NCI-H1105 treated with DMSO at 0.1 percent for 48 hours (cell line): ENCODE measurements around the gene ESYT1.
A peak's percentile ranks its signal among the peaks of the same experiment; 100 is the strongest.
"Not testable (repeated sequence)": the region's sequence is repeated elsewhere in the genome, so short reads cannot be mapped to it uniquely, and the experiment has no call there.

ENCODE experiments used
- DNase-seq: peaks from one replicate; lab custom pipeline; 2025; lab: John Stamatoyannopoulos, UW

ESYT1 gene

DNA sequence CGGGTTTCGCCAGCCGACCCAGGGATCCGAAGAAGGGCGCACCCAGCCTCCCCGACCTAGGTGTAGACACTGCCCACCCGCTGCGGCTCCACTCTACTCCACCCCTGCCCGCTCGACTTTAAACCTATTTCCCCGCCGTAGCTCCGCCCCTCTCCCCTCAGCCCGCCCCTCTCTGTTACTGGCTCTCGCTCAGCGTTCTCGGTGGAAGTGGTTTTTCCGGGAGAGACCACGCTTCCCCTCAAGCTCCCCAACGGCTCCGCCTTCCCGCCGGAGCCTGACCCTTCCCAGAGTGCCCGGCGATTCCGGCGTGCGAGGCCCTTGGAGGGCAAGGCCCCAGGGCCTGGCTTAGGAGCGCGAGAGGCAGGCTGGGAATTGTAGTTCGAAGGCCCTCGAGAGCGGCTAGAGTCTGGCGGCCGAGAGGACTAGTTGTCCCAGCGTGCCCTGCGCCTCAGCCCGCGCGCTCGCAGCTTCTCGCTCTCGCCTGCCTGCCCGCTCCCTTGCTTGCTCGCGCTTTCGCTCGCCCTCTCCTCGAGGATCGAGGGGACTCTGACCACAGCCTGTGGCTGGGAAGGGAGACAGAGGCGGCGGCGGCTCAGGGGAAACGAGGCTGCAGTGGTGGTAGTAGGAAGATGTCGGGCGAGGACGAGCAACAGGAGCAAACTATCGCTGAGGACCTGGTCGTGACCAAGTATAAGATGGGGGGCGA is 23.8 kb upstream of the ESYT1 start, which contains the start of gene PA2G4:
Gene PA2G4 (plus strand): TSS at position 451 of the 706 bp plus-strand sequence. CDS start 179 bp downstream, at position 630.
- peak; percentile 94 for DNase-seq

DNA sequence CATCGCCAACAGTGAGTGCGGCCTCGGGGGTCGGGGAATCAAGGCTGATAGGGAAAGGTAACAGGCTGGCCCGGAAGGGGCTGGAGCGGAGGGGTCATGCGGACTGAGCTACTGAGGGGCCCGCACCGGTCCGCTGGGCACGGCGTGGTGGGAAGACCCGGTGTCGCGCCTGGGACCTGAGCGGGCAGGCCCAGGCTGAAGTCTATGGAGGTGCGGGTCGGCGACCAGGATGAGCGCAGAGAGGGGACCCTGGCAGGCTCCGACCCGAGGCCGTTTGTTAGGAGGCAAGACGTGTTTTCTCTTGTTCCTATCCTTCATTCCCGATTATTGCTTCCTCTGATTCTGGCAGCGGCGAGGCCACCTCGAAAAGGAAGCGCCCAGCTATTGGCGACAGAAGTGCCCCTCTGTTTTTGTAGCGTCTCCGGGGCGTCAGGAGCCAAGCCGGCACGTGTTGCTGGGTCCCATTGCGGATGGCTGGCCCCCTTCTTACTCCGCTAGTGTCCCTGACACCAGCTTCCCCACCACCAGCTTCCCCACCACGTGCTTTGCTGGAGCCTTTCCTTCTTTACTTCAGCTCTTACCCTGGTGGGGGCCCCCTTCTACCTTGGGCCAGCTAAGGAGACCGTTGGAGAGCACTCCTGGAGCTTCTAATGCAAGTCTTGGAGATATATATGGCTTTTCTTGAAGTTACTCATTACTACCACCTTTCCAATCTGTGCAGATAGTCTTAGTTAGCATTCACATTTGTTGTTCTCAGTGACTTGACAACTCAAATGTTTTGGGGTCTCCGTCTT is 23.1 kb upstream of the ESYT1 start:
- DNase-seq: no peak

- no peak for DNase-seq
These were observed 22.5 kb upstream of the ESYT1 start for GRCh38 chr12:56105609-56105902.

DNA sequence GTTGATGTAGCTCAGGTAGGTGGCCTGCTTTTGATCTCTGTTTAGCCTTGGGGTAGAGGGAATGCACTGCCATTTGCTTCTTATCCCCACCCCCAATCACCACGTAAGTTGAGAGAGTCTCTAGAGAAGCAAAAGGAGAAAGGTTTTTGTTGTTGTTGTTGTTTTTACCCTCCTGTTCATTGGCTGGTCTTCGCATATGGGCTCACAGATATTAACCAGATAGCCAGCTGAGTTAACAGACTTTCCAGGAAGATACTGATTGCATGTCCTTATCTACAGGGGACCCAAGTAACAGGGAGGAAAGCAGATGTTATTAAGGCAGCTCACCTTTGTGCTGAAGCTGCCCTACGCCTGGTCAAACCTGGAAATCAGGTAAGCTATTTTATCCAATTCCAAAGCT is 20.8 kb upstream of the ESYT1 start:
- no peak for DNase-seq

- DNase-seq: no peak
These were observed 17.5 kb upstream of the ESYT1 start for GRCh38 chr12:56110571-56110970.

GRCh38 chr12:56114084-56114483 is 14.0 kb upstream of the ESYT1 start:
- DNase-seq: no peak

DNA sequence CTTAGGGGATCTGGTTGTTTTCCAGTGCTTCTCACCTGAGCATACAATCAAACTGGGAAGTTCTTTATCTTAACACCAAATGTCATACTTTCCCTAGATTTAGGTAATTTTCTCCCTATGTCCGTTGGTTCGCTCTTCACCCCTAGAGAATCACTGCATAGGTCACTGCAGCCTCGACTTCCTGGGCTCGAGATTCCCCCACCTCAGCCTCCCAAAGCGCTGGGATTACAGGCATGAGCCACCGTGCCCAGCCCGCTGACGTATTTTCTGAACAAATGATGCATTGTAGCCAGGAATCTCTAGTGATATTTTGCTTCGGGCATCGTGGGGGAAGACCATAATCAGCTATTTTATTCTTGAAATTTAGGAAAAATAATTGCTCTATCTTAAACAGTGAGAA is 12.7 kb upstream of the ESYT1 start:
- no peak for DNase-seq

GRCh38 chr12:56116267-56117081 is 11.6 kb upstream of the ESYT1 start, which contains the start of gene RPL41:
TSS of gene RPL41 (plus strand) at chr12:56116633.
- DNase-seq: peak; percentile 78

- DNase-seq: not testable (repeated sequence)
These were observed 10.9 kb upstream of the ESYT1 start for GRCh38 chr12:56117082-56117706.

DNA sequence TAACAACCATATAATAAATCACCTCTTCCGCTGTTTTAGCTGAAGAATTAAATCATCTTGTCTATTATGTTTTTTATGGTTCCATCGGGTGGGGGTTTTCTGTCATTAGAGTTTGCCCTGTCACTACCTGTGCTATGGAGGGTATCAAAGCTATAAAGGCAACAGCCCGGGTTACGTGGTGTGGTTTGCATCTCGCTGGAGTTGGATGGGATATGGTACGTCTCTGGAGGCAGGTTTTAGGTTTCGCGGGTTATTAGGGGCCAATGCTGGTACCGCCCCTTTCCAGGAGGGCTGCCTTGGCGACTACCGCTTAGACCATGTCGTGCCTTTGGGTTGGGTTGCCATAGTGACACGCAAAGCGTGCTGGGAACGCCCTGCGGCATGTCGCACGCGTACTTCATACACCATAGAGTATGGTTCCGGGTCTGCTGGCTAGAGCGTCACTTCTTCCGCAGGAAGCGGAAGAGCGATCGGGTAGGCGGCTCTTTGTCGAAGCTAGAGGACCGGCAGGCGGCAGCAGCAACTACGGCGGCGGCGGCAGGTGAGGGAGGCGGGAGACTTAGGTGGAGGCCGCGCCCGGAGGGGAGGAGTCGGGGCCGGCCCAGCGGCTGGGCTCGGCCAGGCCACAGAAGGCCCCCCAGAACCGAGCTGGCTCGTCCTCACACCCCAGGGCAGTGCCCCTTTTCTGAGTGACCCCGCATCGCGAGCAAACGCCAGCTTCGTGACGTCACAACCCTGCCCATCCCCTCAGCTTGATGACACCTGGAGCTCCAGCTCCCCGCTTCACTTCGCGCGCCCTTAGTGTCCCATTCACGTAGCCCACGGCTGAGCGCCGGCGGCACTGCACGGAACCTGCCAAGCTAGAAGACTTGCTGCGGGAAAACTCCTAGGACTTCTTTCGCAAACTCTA is 10.0 kb upstream of the ESYT1 start, which contains the start of gene ZC3H10:
Gene ZC3H10 (plus strand): TSS at position 489 of the 910 bp plus-strand sequence. CDS start 2,297 bp downstream, outside the sequence.
- DNase-seq: peak; percentile 95

GRCh38 chr12:56118688-56119357 is 9.2 kb upstream of the ESYT1 start:
- DNase-seq: no peak

DNA sequence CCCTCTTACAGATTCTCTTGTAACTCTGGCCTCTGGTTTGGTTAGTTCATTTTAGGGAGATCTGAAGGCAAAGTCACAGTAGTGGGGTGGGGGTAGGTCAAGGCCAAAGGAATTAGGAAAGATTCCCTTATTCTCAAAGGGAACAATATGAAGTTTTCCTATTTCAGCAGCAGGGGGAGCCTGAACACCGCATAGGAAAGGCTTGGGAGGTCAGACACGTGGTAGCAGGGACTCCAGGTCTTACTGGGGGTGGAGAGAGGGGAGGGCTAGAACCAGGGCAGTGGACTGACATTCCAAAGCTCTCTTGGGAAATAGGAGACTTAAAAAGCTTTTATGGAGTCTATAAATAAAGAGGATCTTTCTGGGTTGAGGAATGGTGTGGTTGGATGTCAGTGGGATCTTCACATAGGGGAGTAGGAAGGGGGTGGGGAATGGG is 8.7 kb upstream of the ESYT1 start:
- peak; percentile 43 for DNase-seq

GRCh38 chr12:56120158-56120846 is 7.8 kb upstream of the ESYT1 start:
- DNase-seq: no peak

DNA sequence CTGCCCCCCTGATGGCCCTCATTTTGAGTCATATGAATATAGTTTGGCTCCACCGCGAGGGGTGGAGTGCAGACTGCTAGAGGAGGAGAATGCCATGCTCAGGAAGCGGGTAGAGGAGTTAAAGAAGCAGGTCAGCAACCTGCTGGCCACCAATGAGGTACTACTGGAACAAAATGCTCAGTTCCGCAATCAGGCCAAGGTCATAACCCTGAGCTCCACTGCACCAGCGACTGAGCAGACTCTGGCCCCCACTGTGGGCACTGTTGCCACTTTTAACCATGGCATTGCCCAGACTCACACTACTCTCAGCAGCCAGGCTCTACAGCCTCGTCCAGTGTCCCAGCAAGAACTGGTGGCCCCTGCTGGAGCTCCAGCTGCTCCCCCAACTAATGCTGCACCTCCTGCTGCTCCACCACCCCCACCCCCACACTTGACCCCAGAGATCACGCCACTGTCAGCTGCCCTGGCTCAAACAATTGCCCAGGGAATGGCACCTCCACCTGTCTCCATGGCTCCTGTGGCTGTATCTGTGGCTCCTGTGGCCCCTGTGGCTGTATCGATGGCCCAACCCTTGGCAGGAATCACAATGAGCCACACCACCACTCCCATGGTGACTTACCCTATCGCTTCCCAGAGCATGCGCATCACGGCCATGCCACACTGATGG is 6.7 kb upstream of the ESYT1 start:
- no peak for DNase-seq

GRCh38 chr12:56122637-56123036 is 5.4 kb upstream of the ESYT1 start:
- DNase-seq: no peak

DNA sequence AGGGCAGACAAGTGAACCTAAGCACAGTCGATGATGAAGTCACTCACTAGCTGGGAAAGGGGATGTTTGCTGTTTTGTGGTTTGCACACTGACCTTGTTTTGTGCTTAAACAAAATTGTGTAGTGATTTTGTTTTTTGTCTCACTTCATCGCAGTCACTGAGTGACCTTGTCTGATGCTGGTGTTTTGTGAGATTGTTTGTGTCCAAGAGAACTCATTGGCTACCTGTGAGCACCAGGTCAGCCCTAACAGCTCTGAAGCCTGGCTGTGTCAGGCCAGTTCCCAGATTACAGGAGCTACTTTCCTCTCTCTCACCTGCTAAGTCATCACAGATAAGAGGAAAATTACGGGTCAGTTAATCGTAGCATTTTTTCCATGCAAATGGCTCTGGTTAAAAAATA is 3.9 kb upstream of the ESYT1 start:
- DNase-seq: no peak

DNA sequence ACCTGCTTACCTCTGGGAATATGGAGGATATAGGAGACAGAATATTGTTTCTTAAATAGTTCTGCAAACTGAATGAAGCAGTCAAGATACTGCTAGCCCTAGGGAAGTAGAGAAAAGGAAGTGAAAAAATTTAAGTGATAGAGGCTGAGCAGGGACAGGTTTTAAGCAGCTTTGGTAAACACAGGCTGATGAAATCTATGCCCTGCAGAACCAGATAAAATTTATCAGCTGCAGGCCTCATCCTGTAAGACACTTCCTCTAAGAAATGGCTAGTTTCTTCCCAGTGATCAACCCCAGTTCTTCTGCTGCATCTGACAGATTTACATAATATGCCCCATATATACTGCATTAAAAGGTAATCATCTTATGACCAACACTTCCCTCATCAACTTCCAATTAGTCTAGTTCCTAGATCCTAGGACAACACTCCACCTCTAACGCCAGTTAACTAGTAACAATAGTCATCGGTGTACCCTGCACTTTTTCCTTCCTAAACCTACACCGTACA is 1.3 kb upstream of the ESYT1 start:
- no peak for DNase-seq

DNA sequence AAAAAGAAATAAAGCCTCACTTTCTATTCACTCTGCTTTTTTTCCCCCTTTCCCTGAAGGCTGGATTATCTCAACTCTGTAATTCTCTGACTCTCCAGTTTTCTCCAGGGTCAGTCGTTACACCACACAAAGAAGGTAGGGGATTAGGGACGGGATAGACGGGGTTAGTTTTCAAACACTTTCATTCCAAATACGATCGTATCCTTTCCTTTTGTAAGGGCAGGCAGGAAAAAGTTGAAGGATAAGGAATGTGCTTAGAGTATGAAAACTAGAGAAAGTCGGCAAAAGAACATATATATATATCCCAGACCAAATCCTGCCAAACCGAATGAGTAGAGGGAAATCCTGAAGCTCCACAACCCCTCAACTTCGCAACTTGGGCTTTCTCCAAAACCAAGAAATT is 581 bp upstream of the ESYT1 start:
- DNase-seq: no peak

- DNase-seq: no peak
These were observed 671 bp downstream of the ESYT1 start for GRCh38 chr12:56128670-56129205.
